ENCODE measurements around the gene HDAC4.

DNA sequence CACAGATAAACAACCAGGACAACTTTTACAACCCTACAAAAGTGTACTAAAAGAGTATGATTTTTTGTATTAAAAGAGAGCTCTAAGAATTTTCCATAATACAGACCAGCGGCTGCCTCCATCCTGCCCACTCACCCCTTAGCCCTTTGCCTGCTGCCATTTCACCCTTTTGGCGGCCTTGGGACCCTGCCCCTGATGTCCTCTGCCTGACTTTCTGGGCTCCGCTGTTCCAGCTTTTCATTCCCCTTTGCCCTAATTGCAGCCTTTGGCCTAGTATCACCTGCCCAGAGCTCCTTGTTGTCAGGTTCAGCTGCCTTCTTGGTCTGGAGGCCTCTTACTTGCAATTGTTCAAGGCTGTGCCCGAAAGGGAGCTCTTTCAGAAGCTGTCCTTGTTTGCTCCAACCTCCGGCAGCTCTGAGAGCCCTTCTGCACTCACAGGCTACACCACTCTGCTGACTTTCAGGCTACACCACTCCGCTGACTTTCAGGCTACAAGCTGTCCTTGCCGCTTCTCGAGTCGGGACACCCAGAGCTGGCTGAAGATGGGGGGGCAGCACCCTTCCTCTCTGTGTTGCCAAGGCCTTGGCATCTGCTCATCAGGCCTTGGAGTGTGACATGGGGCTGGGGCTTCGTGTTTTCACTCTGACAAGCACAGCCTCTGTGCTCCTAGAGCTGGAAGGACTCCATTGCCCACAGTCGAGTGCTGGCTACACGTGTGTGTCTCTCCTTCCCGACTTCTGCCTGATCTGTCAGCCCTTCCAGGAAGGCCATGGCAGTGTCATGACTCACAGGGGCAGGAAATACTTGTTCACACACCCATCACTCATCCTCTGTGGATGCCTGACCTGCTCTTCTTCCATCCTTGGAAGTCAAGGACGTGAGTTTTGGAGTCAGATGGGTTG, 43.1 kb upstream of the HDAC4 start:
- TF ChIP-seq CTCF (IDR thresholded peaks at IDR 0.05; ENCODE audit: control extremely low read depth in 1 of 3, insufficient read depth in 1 of 3, low read depth in 1 of 3, low read length in 3 of 3) = no peak
- no peak for TF ChIP-seq POLR2A (IDR thresholded peaks at IDR 0.05; ENCODE audit: control extremely low read depth in 1 of 2, low read depth in 2 of 2, low read length in 2 of 2)
- TF ChIP-seq TAF1 (IDR thresholded peaks at IDR 0.05; ENCODE audit: low read depth, low read length) = no peak
- TF ChIP-seq JUND (IDR thresholded peaks at IDR 0.05; ENCODE audit: low read length) = no peak
- no peak for TF ChIP-seq SP2 (IDR thresholded peaks at IDR 0.05; ENCODE audit: low read length)
- no peak for TF ChIP-seq EZH2 (IDR thresholded peaks at IDR 0.05; ENCODE audit: low read depth, low read length, severe bottlenecking)
- no peak for TF ChIP-seq BRCA1 (IDR thresholded peaks at IDR 0.05; ENCODE audit: low read depth, low read length)
- TF ChIP-seq, protein P1, sequence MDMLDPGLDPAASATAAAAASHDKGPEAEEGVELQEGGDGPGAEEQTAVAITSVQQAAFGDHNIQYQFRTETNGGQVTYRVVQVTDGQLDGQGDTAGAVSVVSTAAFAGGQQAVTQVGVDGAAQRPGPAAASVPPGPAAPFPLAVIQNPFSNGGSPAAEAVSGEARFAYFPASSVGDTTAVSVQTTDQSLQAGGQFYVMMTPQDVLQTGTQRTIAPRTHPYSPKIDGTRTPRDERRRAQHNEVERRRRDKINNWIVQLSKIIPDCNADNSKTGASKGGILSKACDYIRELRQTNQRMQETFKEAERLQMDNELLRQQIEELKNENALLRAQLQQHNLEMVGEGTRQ (IDR thresholded peaks at IDR 0.05; ENCODE audit: low read length) = no peak
- TF ChIP-seq ATF3 (IDR thresholded peaks at IDR 0.05; ENCODE audit: insufficient read depth, low read depth, low read length) = no peak

All from H1 (cell line).